HEK293 (cell line): ENCODE results near the gene RBM14.

Experiments
- CTCF ChIA-PET: fragments of 350-600 bp; formaldehyde crosslinking; extraction: SDS; loops from one replicate; lab custom pipeline; 2021; ENCODE audit warnings: antibody characterized with exemption; lab: Yijun Ruan, JAX
- POLR2A ChIA-PET: fragments of 300-600 bp; formaldehyde crosslinking; extraction: SDS; loops from one replicate; lab custom pipeline; 2020; ENCODE audit warnings: antibody characterized with exemption, inconsistent platforms; lab: Yijun Ruan, JAX
- H3K27ac ChIP-seq: fragments of 200-500 bp; sonication (Bioruptor generic); 2 replicates; pipeline ENCODE4 v1.5.1; 2014; ENCODE audit warnings: low read depth, low read length, control low read depth, inconsistent platforms; ENCODE audit errors: extremely low read depth
- H3K36me3 ChIP-seq, 2 experiments: fragments of 200-500 bp in 1 of 2; sonication (Bioruptor generic) in 1 of 2; 1 replicate in 1 of 2; 2 replicates in 1 of 2; pipeline ENCODE4 v1.5.1; 2014 to 2017; ENCODE audit warnings: inconsistent platforms in 2 of 2, low read length in 2 of 2; ENCODE audit not compliant: control insufficient read depth in 2 of 2, insufficient read depth in 1 of 2
- H3K4me1 ChIP-seq: fragments of 200-500 bp; sonication (Bioruptor generic); 2 replicates; pipeline ENCODE4 v1.5.1; 2014; ENCODE audit warnings: mild to moderate bottlenecking, low read length, inconsistent platforms; ENCODE audit not compliant: control insufficient read depth, insufficient read depth
- H3K4me3 ChIP-seq: 2 replicates; pipeline ENCODE4 v1.5.1; 2011; ENCODE audit warnings: low read depth, mild to moderate bottlenecking, control low read depth, low read length, moderate library complexity
- H3K9me3 ChIP-seq: fragments of 200-500 bp; sonication (Bioruptor generic); 2 replicates; pipeline ENCODE4 v1.5.1; 2014; ENCODE audit warnings: low read depth, low read length, inconsistent platforms; ENCODE audit not compliant: control insufficient read depth, insufficient read depth
- KLF10 ChIP-seq: fragments of 450-650 bp; IDR thresholded peaks from 2 replicates; pipeline ENCODE4 v1.5.1; 2018; ENCODE audit warnings: missing biosample characterization, mild to moderate bottlenecking, missing genetic modification characterization
- PRDM4 ChIP-seq: fragments of 450-650 bp; formaldehyde crosslinking; IDR thresholded peaks from 2 replicates; pipeline ENCODE4 v1.5.1; 2017; ENCODE audit warnings: missing biosample characterization, missing genetic modification characterization
- REST ChIP-seq: fragments of 450-650 bp; formaldehyde crosslinking; IDR thresholded peaks from 2 replicates; pipeline ENCODE4 v1.5.1; 2016; ENCODE audit warnings: missing biosample characterization, missing genetic modification characterization
- SCRT2 ChIP-seq: fragments of 450-650 bp; formaldehyde crosslinking; IDR thresholded peaks from 2 replicates; pipeline ENCODE4 v1.5.1; 2016; ENCODE audit warnings: missing biosample characterization, missing genetic modification characterization
- ZBTB21 ChIP-seq: fragments of 450-650 bp; formaldehyde crosslinking; IDR thresholded peaks from 2 replicates; pipeline ENCODE4 v1.5.1; 2017; ENCODE audit warnings: missing biosample characterization, missing genetic modification characterization
- ZBTB6 ChIP-seq: fragments of 450-650 bp; formaldehyde crosslinking; IDR thresholded peaks from 2 replicates; pipeline ENCODE4 v1.5.1; 2017; ENCODE audit warnings: missing biosample characterization, missing genetic modification characterization
- ZNF169 ChIP-seq: fragments of 450-650 bp; formaldehyde crosslinking; IDR thresholded peaks from 2 replicates; pipeline ENCODE4 v1.5.1; 2016; ENCODE audit warnings: missing biosample characterization, missing genetic modification characterization
- ZNF174 ChIP-seq: fragments of 450-650 bp; formaldehyde crosslinking; IDR thresholded peaks from 2 replicates; pipeline ENCODE4 v1.5.0; 2017; ENCODE audit warnings: missing biosample characterization, mild to moderate bottlenecking, missing genetic modification characterization
- ZNF184 ChIP-seq: fragments of 450-650 bp; IDR thresholded peaks from 2 replicates; pipeline ENCODE4 v1.5.1; 2018; ENCODE audit warnings: missing biosample characterization, mild to moderate bottlenecking, missing genetic modification characterization
- ZNF24 ChIP-seq: fragments of 450-650 bp; formaldehyde crosslinking; IDR thresholded peaks from 2 replicates; pipeline ENCODE4 v1.5.1; 2016; ENCODE audit warnings: missing biosample characterization, missing genetic modification characterization
- ZNF292 ChIP-seq: fragments of 450-650 bp; formaldehyde crosslinking; IDR thresholded peaks from 2 replicates; pipeline ENCODE4 v1.5.1; 2016; ENCODE audit warnings: low read depth, missing biosample characterization, missing genetic modification characterization, borderline replicate concordance
- ZNF335 ChIP-seq: fragments of 450-650 bp; formaldehyde crosslinking; conservative IDR thresholded peaks from 2 replicates; pipeline ENCODE4 v1.5.1; 2016; ENCODE audit warnings: missing biosample characterization, missing genetic modification characterization
- ZNF513 ChIP-seq: fragments of 450-650 bp; IDR thresholded peaks from 2 replicates; pipeline ENCODE4 v1.5.1; 2018; ENCODE audit warnings: missing biosample characterization, missing genetic modification characterization
- ZNF585B ChIP-seq: fragments of 450-650 bp; formaldehyde crosslinking; IDR thresholded peaks from 2 replicates; pipeline ENCODE4 v1.5.1; 2016; ENCODE audit warnings: missing biosample characterization, missing genetic modification characterization
- TF ChIP-seq, protein P1 (sequence below): fragments of 450-650 bp; formaldehyde crosslinking; IDR thresholded peaks from 2 replicates; pipeline ENCODE4 v1.5.1; 2016; ENCODE audit warnings: missing biosample characterization, missing genetic modification characterization
- TF ChIP-seq, protein P2 (sequence below): fragments of 450-650 bp; formaldehyde crosslinking; IDR thresholded peaks from 2 replicates; pipeline ENCODE4 v1.5.1; 2016; ENCODE audit warnings: missing biosample characterization, missing genetic modification characterization
- TF ChIP-seq, protein P3 (sequence below): fragments of 450-650 bp; formaldehyde crosslinking; IDR thresholded peaks from 2 replicates; pipeline ENCODE4 v1.5.1; 2016; ENCODE audit warnings: missing biosample characterization, missing genetic modification characterization

Gene RBM14

GRCh38 chr11:66637557-66638176, 21.2 kb downstream of the RBM14 start (continued):
- TF ChIP-seq ZBTB21 (tag by site-specific recombination) (0 out of 2 replicates have a peak, but pooled peaks have one; percentile 22), SCRT2 (tag by site-specific recombination) (peak; percentile 38; the same call in 1 of the 2 replicates), ZNF174 (tag by site-specific recombination) (no peak), ZNF292 (no peak)

DNA sequence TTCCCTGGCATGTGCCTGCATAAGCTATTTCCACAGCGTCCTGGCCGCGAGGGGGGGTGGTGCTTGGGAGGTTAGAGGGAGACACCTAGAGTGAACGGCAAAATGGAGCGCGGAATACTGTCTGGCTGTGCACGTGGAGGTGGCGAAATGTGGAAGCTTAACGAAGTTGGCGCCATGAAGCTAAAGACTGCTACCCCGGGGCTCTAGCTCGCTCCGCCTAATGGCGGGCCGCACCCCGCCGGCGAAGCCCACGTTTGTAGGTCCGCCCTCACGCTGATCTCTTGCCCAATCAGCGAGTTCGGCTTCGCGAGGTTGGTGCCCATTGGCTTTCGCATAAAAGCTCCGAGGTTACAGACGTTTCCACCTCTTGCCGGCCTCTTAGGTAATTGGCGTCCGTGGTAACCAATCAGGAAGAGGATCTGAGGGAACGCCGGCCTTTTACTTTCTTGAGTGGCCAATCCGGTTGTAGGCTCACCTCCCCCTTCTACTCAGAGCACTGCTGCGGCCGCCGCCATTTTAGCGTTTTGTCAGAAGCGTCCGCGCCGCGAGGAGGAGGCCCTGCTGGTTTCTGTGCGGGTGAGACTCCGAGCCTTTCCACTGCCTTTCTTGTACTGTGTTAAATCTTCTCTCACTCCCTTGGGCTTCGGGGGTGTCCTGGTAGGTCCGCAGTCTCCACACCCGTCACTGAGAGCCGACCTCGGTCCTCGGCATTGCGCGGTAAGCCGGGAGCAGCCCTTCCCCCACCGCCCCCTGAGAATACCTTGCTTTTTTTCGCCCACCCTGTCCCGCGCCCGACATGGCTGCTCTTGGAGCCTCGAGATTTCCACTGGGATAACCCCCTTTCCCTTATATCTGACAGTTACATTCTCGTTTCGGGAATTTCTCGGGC, 22.0 kb downstream of the RBM14 start, which contains the start of gene RBM4:
Gene RBM4, plus strand, starts transcription at position 527 of the 889 bp plus-strand sequence. CDS start 1,009 bp downstream, outside the sequence.
- Histone ChIP-seq H3K9me3 (no peaks in the 10 kb centered on the region), H3K4me1 (no peaks in the 10 kb centered on the region; the same call in 1 of the 2 replicates), H3K36me3 (peaks cover 8 to 58% of the 10 kb centered on the region in 2 experiments), H3K27ac (peak within 1 kb of the TSS; percentile 77), H3K4me3 (peak within 1 kb of the TSS; percentile 62)
- CTCF ChIA-PET = interaction anchor here (0.6 to 1.3 kb wide), 5 partner anchors 39 to 1610 kb away, joined by 3 to 6 read pairs (median 4); partner anchors contain the start of gene RBM4B
- POLR2A ChIA-PET = interaction anchor here (0.6 to 5.9 kb wide), 28 partner anchors 10 to 1302 kb away, joined by 3 to 98 read pairs (median 4); partner anchors contain the start of genes ACTN3, BBS1, CCDC87 and CCS
- TF ChIP-seq ZNF335 (tag by site-specific recombination) (peak; percentile 90), ZNF184 (tag by site-specific recombination) (no peak), ZNF513 (tag by site-specific recombination) (no peak), KLF10 (no peak), ZNF24 (tag by site-specific recombination) (peak; percentile 68; the same call in 1 of the 2 replicates), ZNF169 (tag by site-specific recombination) (no peak), PRDM4 (tag by site-specific recombination) (0 out of 2 replicates have a peak, but pooled peaks have one; percentile 38), REST (no peak), ZNF585B (tag by site-specific recombination) (no peak), ZBTB6 (tag by site-specific recombination) (no peak)
- TF ChIP-seq, protein P1, sequence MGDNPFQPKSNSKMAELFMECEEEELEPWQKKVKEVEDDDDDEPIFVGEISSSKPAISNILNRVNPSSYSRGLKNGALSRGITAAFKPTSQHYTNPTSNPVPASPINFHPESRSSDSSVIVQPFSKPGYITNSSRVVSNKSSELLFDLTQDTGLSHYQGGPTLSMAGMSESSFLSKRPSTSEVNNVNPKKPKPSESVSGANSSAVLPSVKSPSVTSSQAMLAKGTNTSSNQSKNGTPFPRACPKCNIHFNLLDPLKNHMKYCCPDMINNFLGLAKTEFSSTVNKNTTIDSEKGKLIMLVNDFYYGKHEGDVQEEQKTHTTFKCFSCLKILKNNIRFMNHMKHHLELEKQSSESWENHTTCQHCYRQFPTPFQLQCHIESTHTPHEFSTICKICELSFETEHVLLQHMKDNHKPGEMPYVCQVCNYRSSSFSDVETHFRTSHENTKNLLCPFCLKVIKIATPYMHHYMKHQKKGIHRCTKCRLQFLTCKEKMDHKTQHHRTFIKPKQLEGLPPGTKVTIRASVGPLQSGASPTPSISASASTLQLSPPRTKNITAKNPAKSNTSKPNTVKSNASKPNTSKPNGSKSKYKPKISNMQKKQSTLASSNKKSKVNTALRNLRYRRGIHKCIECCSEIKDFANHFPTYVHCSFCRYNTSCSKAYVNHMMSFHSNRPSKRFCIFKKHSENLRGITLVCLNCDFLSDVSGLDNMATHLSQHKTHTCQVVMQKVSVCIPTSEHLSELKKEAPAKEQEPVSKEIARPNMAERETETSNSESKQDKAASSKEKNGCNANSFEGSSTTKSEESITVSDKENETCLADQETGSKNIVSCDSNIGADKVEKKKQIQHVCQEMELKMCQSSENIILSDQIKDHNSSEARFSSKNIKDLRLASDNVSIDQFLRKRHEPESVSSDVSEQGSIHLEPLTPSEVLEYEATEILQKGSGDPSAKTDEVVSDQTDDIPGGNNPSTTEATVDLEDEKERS (tag by site-specific recombination) = 0 out of 2 replicates have a peak, but pooled peaks have one; percentile 49
- TF ChIP-seq, protein P2, sequence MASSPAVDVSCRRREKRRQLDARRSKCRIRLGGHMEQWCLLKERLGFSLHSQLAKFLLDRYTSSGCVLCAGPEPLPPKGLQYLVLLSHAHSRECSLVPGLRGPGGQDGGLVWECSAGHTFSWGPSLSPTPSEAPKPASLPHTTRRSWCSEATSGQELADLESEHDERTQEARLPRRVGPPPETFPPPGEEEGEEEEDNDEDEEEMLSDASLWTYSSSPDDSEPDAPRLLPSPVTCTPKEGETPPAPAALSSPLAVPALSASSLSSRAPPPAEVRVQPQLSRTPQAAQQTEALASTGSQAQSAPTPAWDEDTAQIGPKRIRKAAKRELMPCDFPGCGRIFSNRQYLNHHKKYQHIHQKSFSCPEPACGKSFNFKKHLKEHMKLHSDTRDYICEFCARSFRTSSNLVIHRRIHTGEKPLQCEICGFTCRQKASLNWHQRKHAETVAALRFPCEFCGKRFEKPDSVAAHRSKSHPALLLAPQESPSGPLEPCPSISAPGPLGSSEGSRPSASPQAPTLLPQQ (tag by site-specific recombination) = 0 out of 2 replicates have a peak, but pooled peaks have one; percentile 14
- TF ChIP-seq, protein P3, sequence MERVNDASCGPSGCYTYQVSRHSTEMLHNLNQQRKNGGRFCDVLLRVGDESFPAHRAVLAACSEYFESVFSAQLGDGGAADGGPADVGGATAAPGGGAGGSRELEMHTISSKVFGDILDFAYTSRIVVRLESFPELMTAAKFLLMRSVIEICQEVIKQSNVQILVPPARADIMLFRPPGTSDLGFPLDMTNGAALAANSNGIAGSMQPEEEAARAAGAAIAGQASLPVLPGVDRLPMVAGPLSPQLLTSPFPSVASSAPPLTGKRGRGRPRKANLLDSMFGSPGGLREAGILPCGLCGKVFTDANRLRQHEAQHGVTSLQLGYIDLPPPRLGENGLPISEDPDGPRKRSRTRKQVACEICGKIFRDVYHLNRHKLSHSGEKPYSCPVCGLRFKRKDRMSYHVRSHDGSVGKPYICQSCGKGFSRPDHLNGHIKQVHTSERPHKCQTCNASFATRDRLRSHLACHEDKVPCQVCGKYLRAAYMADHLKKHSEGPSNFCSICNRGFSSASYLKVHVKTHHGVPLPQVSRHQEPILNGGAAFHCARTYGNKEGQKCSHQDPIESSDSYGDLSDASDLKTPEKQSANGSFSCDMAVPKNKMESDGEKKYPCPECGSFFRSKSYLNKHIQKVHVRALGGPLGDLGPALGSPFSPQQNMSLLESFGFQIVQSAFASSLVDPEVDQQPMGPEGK (tag by site-specific recombination) = peak; percentile 95
